SH-SY5Y (cell line): ENCODE data around the gene BEGAIN.

Experiments
- GATA2 ChIP-seq: IDR thresholded peaks from 2 replicates; pipeline ENCODE4 v1.6.1; 2011; ENCODE audit warnings: mild to moderate bottlenecking, low read depth, low read length
- GATA3 ChIP-seq: IDR thresholded peaks from 2 replicates; pipeline ENCODE4 v1.6.1; 2011; ENCODE audit warnings: low read depth, mild to moderate bottlenecking, low read length, moderate library complexity

Gene BEGAIN

DNA sequence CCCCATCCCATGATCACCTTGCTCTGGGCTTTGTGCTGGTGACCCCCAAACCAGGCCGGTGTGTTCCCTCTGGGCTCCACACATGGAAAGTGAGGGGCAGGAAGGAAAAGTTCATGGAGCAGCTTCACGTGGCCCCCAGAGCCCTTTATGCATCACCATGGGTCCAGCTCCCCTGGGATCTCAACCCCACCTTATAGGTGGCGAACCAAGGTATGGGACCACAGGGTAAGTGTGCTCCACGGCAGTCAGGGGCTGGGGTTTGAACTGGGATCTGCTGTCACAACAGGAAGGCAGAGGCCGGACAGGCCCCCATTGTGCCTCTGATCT, 7.4 kb upstream of the BEGAIN start:
- TF ChIP-seq GATA2 (no peak), GATA3 (no peak)

DNA sequence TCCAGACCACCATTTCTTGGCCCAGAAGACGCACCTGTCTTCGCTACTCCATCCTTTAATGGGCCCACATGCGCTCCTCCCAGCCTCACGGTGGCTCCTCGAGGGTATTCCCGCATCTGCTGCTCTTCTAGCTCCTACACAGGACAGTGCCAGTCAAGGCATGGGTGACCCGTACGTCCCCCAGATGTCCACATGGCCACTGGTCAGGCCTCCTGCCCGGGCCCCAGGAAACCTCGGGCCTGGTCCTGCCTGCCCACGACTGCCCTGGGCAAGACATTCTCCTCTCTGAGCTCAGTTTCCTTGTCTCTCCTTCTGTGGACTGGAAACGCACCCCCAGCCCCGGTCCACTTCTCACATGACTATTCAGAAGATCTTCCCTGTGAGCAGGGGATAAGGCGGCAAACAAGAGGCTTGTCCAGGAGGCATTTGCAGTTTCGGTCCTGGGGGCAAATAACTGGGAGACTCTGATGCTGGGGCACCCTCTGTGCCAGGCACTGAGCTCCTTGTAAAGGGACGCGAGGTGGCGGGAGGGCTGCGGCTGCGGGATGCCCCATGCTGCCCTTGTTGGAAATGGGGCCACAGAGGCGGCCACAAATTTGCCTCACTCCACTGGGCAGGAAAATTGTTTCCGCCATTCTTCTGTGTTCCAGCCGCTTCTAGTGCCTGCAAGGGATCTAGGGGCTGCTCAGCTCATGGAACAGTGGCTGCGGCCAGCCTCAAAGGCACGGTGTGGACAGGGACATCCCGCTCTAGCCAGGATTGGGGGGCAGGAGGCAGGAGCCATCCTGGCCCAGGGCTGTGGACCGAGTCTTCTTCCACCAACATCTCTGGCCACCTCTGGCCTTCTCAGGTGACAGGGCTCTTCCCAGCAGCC, 6.8 kb upstream of the BEGAIN start:
- no peak for TF ChIP-seq GATA3
- no peak for TF ChIP-seq GATA2

DNA sequence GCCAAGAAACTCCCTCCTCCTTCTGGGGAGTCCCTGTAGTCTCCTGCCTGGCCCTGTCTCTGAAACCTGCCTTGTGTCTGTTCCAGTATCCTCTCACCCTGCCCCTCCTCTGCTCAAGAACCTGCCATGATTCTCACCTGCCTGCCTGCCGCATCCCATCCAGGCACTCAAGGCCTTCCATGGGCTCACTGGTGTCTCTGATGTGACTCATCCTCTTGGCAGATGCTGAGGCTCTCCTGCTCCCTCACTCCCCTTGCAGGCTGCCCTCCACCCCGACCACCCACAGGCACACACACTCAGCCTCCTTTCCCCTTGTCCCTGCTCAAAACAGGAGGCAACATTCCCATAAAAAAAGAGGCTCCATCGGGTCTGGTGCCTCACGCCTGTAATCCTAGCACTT, 5.8 kb upstream of the BEGAIN start:
- TF ChIP-seq GATA3 (no peak), GATA2 (no peak)

DNA sequence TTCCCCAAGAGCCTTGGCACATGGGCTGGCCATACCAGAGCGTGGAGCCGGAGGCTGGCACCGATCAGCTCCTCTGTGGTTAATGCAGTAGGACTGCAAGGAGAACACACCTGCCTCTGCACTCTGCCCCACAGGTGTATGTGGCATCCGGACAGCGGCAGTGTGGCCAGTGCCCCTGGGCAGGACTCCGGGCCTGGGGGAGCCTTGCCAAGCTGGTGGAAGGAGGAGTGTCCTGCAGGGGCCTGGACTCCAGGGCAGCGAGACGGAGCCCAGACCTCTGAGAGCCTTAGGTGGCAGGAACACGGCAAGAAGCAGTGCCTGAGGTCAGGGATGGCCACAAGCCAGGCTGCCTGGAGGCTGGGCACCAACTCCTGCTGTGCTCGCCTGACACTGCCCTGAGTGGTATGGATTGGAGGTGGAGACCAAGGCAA, 5.3 kb upstream of the BEGAIN start:
- no peak for TF ChIP-seq GATA2
- no peak for TF ChIP-seq GATA3

DNA sequence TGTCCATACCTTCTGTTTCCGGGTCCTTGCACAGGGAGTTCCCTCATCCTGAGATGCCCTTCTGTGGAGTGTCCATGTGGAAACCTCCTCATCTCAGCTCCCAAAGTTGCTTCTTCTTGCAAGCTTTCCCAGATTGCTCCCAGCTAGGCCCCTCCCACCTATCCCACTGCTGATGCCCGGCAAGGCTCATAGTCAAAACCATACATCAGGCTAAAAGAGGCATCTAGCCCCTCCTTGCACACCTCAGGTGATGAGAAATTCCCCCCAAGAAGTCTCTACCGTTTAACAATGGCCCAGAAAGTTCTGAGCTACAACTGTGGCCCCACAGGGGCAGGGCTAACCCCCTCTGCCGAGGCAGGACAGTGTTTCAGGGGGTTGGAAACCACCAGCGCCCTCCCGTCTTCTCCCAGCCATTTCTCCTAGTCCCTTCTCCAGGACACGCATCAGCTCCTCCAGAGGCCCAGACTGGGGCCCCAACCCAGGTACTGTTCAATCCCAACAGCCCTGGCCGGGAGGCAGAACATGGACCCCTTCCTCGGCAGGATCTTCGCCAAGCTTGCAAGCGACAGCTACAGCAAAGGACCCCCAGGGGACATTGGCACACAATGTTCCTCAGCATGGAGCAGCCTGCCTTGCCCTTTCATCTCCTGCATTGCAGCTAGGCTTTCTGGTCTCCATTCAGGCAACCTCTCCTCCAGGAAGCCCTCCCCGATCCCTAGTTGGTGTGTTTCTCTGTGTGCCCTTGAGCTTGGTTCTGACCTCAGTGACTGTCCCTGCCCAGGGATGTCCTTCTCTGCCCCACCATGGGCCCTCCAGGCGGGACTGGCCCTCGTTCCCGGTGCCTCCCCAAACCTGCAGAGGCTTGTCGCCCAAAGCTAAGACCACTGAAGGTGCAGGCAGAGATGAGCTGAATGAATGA, 4.5 kb upstream of the BEGAIN start:
- TF ChIP-seq GATA2 (no peak), GATA3 (no peak)

DNA sequence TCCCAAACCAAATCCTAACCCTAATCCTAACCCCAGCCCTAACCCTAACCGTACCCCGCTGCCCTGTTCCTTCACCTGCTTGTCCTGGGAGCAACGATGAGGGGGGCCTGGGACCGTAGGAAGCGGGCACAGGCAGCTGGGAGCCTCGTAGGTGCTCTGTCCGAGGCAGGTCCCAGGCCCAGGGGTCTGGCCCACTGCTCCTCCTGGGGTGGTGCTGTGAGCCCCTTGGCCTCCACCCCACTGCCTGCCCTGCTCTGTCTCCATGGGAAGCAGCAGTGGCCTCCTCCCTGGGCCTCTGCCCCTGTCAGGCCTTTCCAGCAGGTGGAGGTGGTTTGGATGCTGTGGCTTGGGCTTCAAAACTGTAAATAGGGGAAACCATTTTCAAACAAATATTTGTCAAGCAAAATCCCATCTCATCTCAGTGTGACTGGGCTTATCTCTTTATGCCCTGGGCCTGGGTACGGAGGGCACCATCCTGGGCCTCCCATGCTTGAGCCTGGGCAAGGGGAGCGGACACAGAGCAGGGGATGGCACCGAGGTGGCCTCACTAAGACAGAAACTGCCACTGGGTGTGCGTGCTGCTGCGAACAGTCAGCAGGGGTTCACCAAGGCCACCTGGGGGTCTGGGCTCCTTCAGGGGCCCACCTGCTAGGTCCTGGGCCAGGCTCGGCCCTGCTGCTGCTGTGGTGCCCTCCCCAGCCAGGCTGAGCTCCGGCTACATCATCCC, 3.7 kb upstream of the BEGAIN start:
- TF ChIP-seq GATA3 (no peak), GATA2 (no peak)

DNA sequence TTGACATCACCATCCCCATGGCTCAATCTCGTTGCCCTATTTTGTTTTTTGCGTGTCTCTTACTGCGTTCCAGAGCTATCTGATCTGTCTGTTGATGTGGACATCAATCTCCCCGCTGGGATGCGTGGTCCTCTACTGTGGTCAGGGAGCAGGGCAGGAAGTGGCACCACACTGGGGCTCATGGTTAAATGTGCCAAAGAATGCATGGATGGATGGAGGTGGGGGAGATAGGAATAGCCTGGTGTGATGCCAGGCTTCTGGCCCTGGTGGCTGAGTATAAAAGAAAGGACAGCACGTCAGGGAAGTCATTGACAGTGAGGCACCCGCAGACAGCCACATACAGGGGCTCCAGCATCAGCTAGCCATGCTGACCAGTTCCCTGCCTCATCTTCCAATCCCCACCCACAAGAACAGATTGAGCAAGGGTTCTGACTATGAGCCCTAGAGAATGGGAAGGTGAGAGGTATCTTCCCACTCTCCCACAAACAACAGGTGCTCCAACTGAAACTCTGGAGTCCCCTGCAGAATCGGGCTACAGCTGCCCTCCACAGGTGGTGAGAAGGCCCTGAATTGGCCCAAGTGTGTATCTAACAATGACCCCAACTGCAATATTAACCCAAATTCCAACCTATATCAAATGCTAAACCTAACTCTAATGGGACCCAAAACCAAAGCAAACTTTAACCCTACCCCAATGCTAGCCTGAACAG, 2.7 kb upstream of the BEGAIN start:
- TF ChIP-seq GATA3 (no peak), GATA2 (no peak)

DNA sequence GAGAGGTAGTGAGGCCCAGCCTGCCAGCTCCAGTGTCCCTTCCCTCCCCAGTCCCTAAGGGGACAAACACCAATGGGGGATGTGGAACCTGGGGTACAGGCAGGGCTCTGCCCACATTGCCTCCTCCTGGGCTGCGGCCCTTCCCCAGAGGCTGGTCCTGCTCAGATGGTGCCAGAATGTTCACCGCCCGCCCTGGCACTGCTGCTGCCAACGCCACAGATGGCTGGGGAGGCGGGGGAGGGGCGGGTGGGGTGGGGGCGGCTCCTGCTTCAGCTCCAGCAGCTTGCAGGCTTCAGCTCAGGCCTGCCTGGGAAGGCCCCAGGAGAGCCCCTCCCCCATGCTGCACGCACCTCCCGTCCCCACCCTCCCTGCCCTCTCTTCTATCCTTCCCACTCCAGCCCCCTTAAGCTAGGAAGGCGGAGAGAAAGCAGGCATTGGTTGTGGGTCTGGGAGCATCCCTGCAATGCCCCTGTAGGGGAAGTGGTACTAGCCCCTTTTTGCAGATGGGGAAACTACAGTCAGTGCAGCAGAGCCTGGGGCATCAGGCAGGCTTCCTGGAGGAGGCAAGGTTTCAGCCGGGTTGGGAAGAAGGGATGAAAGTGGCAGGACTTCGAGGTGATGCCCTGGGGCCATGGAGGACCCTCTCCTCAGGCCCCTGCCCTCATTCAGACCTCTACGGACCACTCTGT, 2.0 kb upstream of the BEGAIN start:
- TF ChIP-seq GATA2: no peak
- no peak for TF ChIP-seq GATA3

DNA sequence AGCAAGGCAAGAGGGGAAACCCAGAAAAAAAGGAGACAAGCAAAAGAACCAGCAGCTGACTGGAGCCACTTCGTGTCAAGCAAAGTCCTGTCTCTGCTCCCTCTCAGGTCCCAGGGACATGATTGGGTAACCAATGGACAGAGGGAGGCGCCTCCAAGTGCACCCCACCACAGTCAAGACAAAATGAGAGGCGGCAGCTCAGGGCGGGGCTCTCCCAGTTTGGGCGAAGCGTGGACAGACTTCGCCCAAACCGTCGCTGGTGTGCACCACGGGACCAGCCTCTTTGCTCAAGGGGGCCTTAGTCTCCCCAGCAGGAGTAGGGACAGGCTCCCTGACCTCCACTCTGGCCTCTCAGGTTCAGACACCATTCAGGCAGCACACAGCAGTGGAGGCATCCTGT, 1.5 kb upstream of the BEGAIN start:
- TF ChIP-seq GATA3 (no peak), GATA2 (no peak)

DNA sequence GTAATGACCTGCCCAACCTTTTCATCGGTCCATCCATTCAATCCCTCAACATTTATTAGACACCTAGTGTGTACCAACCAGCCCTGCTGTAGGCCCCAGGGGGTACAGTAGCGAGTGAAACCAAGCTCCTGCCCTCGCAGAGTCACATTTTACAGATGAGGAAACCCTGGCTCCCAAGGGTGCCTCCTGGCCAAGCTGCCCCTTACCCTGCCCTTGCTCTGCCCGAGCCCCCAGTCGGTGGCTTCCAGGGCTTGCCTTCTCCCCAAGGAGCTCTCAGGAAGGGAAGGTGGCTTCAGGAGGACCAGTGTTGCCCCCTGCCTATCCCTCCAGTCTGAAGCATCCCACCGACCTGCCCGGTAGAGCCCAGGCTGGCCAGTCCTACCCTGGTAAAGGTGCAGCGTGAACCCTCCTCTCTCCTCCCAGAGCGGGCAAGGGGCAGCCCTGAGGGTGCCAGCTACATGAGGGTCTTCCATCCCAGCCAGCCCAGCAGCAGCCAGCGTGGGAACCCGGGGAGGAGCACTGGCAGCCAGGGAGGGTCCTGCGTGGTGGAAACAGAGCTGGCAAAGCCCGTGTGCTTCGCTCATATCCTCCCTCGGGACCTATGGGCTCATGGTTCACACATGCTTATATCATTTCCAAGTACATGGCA, 670 bp upstream of the BEGAIN start:
- TF ChIP-seq GATA3 (no peak), GATA2 (no peak)

DNA sequence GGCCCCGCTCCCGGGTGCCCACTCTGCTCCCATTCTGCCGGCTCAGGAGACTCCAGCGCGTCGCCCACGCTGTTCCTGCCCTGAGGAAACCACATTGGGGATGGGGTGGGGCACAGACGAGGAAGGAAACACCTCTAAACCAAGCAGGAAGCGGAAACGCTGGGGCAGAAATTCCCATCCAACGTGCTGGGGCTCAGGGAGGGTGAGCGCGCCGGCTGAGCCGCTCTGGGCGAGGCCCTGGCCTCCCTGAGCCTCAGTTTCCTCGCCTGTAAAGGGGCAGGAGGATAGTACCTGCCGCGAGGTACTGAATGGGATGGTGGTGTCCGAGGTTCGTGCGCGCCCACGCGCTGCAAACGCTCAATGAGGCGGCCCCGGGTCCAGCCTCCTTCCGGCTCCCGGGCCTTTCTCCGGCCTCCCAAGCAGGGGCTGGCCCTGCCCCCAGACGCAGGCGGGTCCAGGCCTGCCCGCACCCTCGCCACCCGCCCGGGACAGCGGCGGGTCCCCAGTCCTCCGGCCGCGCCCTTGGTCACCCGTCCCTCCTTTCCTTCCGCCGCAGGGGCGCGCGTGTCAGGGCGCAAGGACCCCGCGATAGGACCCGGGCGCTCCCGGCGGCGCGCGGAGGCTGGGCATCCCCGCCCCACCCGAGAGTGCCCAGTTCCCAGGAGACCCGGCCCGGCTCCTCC, 673 bp downstream of the BEGAIN start:
- no peak for TF ChIP-seq GATA3
- TF ChIP-seq GATA2: no peak

DNA sequence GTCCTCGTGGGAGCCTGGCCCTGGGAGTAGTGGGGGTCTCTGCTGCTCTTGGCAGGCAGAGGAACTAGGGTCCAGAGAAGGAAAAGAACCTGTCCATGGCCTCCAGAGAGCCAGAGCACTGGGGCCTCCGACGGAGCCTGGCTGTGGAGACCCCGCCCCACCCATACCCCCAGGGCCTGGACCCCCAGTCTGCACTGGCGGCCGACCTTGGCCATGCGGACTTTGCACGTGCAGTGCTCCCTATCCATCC, 1.1 kb downstream of the BEGAIN start:
- no peak for TF ChIP-seq GATA3
- no peak for TF ChIP-seq GATA2

DNA sequence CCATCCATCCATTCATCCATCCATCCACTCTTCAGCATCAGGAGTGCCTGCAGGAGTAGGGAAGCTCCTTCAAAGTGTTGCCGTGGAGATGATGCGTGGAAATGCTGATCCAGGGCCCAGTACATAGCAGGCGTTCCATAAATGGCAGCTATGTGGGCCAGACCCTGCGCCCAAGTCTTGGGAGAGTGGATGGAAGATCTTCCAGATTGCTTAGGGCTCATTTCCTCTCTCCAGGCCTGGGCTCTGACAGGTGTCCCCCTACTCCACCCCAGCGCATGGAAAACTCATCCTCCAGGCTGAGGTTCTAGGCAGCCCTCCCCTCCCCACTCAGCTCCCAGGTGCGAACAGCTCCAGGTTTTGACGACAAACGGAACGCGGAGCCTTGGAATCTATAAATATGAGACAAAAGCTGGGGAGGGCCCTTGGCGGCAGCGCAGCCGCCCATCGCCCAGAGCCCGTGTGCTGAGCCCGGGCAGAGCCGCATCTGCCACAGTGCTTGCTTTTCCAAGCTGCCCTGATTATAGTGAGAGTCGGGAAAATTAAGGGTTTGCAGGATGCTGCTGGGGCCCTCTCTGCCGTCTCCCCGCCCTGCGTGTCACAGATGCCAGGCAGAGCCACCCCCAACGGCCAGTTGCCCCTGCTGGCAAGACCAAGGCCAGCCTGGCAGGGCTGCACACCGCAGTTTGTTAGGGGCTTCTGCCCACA, 1.6 kb downstream of the BEGAIN start:
- TF ChIP-seq GATA3 (no peak), GATA2 (no peak)
